Spleen (tissue), 7 donors: ENCODE measurements around the gene PPHLN1.

Source experiments
- CTCF ChIP-seq, 11 experiments: fragments of 200-600 bp in 7 of 11; fragments of 450-650 bp in 4 of 11; sonication (generic) in 4 of 11; IDR thresholded peaks in 8 of 11; conservative IDR thresholded peaks in 3 of 11; 1 replicate in 7 of 11; 2 replicates in 4 of 11; pipeline versions ENCODE4 v1.4.0 to v1.8.0; 2016 to 2021; ENCODE audit warnings: antibody characterized with exemption in 11 of 11, inconsistent platforms in 4 of 11, mild to moderate bottlenecking in 1 of 11
- POLR2A ChIP-seq, 3 donors: fragments of 450-650 bp; IDR thresholded peaks; one replicate each; pipeline ENCODE4 v1.5.1; 2017; ENCODE audit warnings: antibody characterized with exemption in 3 of 3, mild to moderate bottlenecking in 1 of 3
- POLR2AphosphoS5 ChIP-seq, 3 donors: sonication (generic); formaldehyde crosslinking; IDR thresholded peaks; one replicate each; pipeline ENCODE4 v1.5.1; 2017; ENCODE audit warnings: antibody characterized with exemption in 3 of 3
- donor health status: DM: no; HTN: no; CAD: no; lungs with moderate emphysema.
- donor health status: DM: no; HTN: no; CAD: no.
- donor health status: DM: no; HTN: no; CAD: no.

DNA sequence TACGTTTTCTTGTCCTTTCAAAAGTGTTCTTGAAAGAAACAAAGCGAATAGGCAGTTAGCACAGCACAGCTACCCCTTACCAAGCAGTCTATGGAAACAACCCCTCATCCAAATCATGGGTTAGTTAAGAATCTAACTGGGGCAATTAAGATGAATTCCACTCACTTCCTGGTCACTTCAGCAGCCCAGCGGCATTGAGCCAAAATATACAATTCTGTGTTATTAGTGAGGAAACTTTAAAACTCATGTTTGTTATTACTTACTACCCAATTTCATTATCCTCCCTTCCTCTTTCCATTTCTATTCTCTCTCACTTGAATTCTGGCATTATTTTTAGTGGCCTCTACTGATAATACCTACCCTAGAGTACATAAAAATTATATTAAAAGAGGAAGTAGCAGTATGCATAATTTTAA, 121.4 kb downstream of the PPHLN1 start:
- TF ChIP-seq POLR2A (IDR thresholded peaks at IDR 0.05) (no peak), CTCF (IDR thresholded peaks at IDR 0.05 in 8 of 11, conservative IDR thresholded peaks at IDR 0.05 in 3 of 11) (no peak), POLR2AphosphoS5 (IDR thresholded peaks at IDR 0.05) (no peak)
